Common myeloid progenitor, CD34-positive (primary cell): ENCODE measurements around the gene ERVK3-1.
"Not testable (repeated sequence)": the region's sequence is repeated elsewhere in the genome, so short reads cannot be mapped to it uniquely, and the experiment has no call there.

Experiments used
- CTCF ChIA-PET: fragments of 350-600 bp; sonication (Branson Sonifier 250); formaldehyde crosslinking; loops from one replicate; lab custom pipeline; 2021; ENCODE audit warnings: antibody characterized with exemption; lab: Charles Lee
- POLR2A ChIA-PET: fragments of 350-600 bp; sonication (Branson Sonifier 250); formaldehyde crosslinking; loops from one replicate; lab custom pipeline; 2021; ENCODE audit warnings: antibody characterized with exemption; lab: Charles Lee
- DNase-seq, 3 donors: peaks; one replicate each; pipeline versions ENCODE4 v3.0.0 to v3.0.0-alpha.2; 2013
- H3K27ac ChIP-seq, 2 experiments: 1 replicate in 1 of 2; 2 replicates in 1 of 2; pipeline ENCODE4 v1.7.0; 2013; ENCODE audit warnings: inconsistent platforms in 2 of 2, low read length in 2 of 2, mild to moderate bottlenecking in 2 of 2, low read depth in 1 of 2, moderate library complexity in 1 of 2; ENCODE audit not compliant: severe bottlenecking in 2 of 2, insufficient read depth in 1 of 2, poor library complexity in 1 of 2
- H3K27me3 ChIP-seq, 5 experiments: replicated peaks in 2 of 5; 1 replicate in 3 of 5; 2 replicates in 2 of 5; pipeline versions ENCODE4 v1.6.1 to v1.7.0; 2013; ENCODE audit warnings: low read length in 4 of 5, mild to moderate bottlenecking in 2 of 5, moderate library complexity in 2 of 5, inconsistent platforms in 1 of 5; ENCODE audit not compliant: insufficient read depth in 5 of 5, control insufficient read depth in 4 of 5
- H3K36me3 ChIP-seq, 4 experiments: 1 replicate in 2 of 4; 2 replicates in 2 of 4; pipeline versions ENCODE4 v1.6.1 to v1.7.0; 2013; ENCODE audit warnings: low read length in 3 of 4, control low read depth in 1 of 4, mild to moderate bottlenecking in 1 of 4; ENCODE audit not compliant: control insufficient read depth in 4 of 4, insufficient read depth in 4 of 4
- H3K4me1 ChIP-seq, 4 experiments: 1 replicate in 3 of 4; 2 replicates in 1 of 4; pipeline versions ENCODE4 v1.6.1 to v1.7.1; 2013; ENCODE audit warnings: low read length in 3 of 4, mild to moderate bottlenecking in 3 of 4, control low read depth in 1 of 4, inconsistent platforms in 1 of 4, moderate library complexity in 1 of 4; ENCODE audit not compliant: control insufficient read depth in 4 of 4, insufficient read depth in 4 of 4; ENCODE audit errors: control extremely low read depth in 1 of 4
- H3K4me3 ChIP-seq, 7 experiments: 1 replicate in 4 of 7; 2 replicates in 3 of 7; pipeline versions ENCODE4 v1.5.1 to v1.7.0; 2013; ENCODE audit warnings: mild to moderate bottlenecking in 7 of 7, low read length in 6 of 7, moderate library complexity in 6 of 7, inconsistent platforms in 2 of 7, low read depth in 2 of 7, control low read depth in 1 of 7; ENCODE audit not compliant: insufficient read depth in 4 of 7, control insufficient read depth in 1 of 7; ENCODE audit errors: extremely low read depth in 1 of 7
- H3K9me3 ChIP-seq, 5 experiments: 1 replicate in 4 of 5; 2 replicates in 1 of 5; pipeline versions ENCODE4 v1.6.1 to v1.7.1; 2013; ENCODE audit warnings: low read length in 4 of 5, mild to moderate bottlenecking in 2 of 5, inconsistent platforms in 1 of 5, low read depth in 1 of 5, moderate library complexity in 1 of 5; ENCODE audit not compliant: control insufficient read depth in 4 of 5, insufficient read depth in 2 of 5; ENCODE audit errors: control extremely low read depth in 1 of 5
- WGBS: methylation state at CpG from one replicate; pipeline ENCODE4 v1.1.5; 2013; ENCODE audit not compliant: insufficient coverage; 5-methylcytosine and 5-hydroxymethylcytosine counted together

Gene ERVK3-1

GRCh38 chr19:58348080-58348479 is 42.9 kb downstream of the ERVK3-1 start:
- ChIA-PET POLR2A (interaction anchor here (1.4 to 1.8 kb wide), 3 partner anchors 14 to 42 kb away, joined by 3 to 9 read pairs (median 6); partner anchors contain the start of gene ZNF497), CTCF (interaction anchor here (2.2 kb wide), 1 partner anchor 8 kb away, joined by 5 read pairs; no protein-coding TSS in a partner anchor)
- WGBS: 33% methylated on average over 8 of the region's 12 CpGs
- H3K27ac ChIP-seq, DNase-seq, H3K27me3 ChIP-seq, H3K9me3 ChIP-seq: not testable (repeated sequence)
- H3K4me3 ChIP-seq: peak overlapping the region in 6 of 7 experiments; percentile 64 to 88 (median 75)
- peaks cover 4 to 21% (median 19%) of the 10 kb centered on the region in 4 experiments for H3K4me1 ChIP-seq
- H3K36me3 ChIP-seq: peaks cover 0 to 11% (median 0%) of the 10 kb centered on the region in 4 experiments

GRCh38 chr19:58349590-58349989 is 44.4 kb downstream of the ERVK3-1 start:
- no peak overlapping the region for H3K4me3 ChIP-seq
- no peak overlapping the region for H3K27ac ChIP-seq
- peaks cover 0 to 13% (median 2%) of the 10 kb centered on the region in 4 experiments for H3K36me3 ChIP-seq
- 81% methylated on average over 8 of the region's 8 CpGs for WGBS
- no peaks in the 10 kb centered on the region for H3K27me3 ChIP-seq
- no peak for DNase-seq
- ChIA-PET CTCF (interaction anchor here (1.4 kb wide), 1 partner anchor 25 kb away, joined by 3 read pairs; no protein-coding TSS in a partner anchor), POLR2A (no interaction called here)
- peaks cover 4 to 21% (median 19%) of the 10 kb centered on the region in 4 experiments for H3K4me1 ChIP-seq
- no peaks in the 10 kb centered on the region for H3K9me3 ChIP-seq

- H3K36me3 ChIP-seq: peaks cover 0 to 13% (median 2%) of the 10 kb centered on the region in 4 experiments
- H3K27ac ChIP-seq: no peak overlapping the region
- H3K4me1 ChIP-seq: peaks cover 4 to 21% (median 19%) of the 10 kb centered on the region in 4 experiments
- CTCF ChIA-PET: interaction anchor here (1.4 kb wide), 1 partner anchor 26 kb away, joined by 3 read pairs; no protein-coding TSS in a partner anchor
- peak overlapping the region in 1 of 7 experiments; percentile 4 for H3K4me3 ChIP-seq
- H3K27me3 ChIP-seq: no peaks in the 10 kb centered on the region
- whole genome bisulfite sequencing: 81% methylated on average over 82 of the region's 84 CpGs
- DNase-seq: no peak
- H3K9me3 ChIP-seq: no peaks in the 10 kb centered on the region
- POLR2A ChIA-PET: no interaction called here
These were observed 45.1 kb downstream of the ERVK3-1 start for GRCh38 chr19:58350001-58350861.

GRCh38 chr19:58350871-58351557 is 45.8 kb downstream of the ERVK3-1 start:
- POLR2A ChIA-PET: interaction anchor here (0.6 kb wide), 1 partner anchor 30 kb away, joined by 6 read pairs; the partner anchor contains the start of gene ZNF837
- no peaks in the 10 kb centered on the region for H3K9me3 ChIP-seq
- WGBS: 96% methylated on average over 34 of the region's 34 CpGs
- H3K27me3 ChIP-seq: peaks cover 0 to 3% (median 0%) of the 10 kb centered on the region in 5 experiments
- peaks cover 0 to 13% (median 2%) of the 10 kb centered on the region in 4 experiments for H3K36me3 ChIP-seq
- H3K4me3 ChIP-seq: no peak overlapping the region
- H3K4me1 ChIP-seq: peaks cover 4 to 27% (median 21%) of the 10 kb centered on the region in 4 experiments
- H3K27ac ChIP-seq: no peak overlapping the region
- no peak for DNase-seq
- CTCF ChIA-PET: interaction anchor here (1.1 kb wide), 1 partner anchor 15 kb away, joined by 4 read pairs; no protein-coding TSS in a partner anchor

GRCh38 chr19:58351558-58351878 is 46.3 kb downstream of the ERVK3-1 start:
- WGBS: 100% methylated on average over 6 of the region's 9 CpGs
- Histone ChIP-seq H3K9me3 (no peaks in the 10 kb centered on the region), H3K4me1 (peaks cover 4 to 30% (median 22%) of the 10 kb centered on the region in 4 experiments), H3K36me3 (peaks cover 0 to 13% (median 2%) of the 10 kb centered on the region in 4 experiments), H3K4me3 (no peak overlapping the region), H3K27me3 (peaks cover 0 to 3% (median 0%) of the 10 kb centered on the region in 5 experiments), H3K27ac (no peak overlapping the region)
- ChIA-PET POLR2A (interaction anchor here (0.6 kb wide), 1 partner anchor 30 kb away, joined by 6 read pairs; the partner anchor contains the start of gene ZNF837), CTCF (interaction anchor here (1.1 kb wide), 1 partner anchor 15 kb away, joined by 4 read pairs; no protein-coding TSS in a partner anchor)
- DNase-seq: no peak

- no peak for DNase-seq
- Histone ChIP-seq H3K36me3 (peaks cover 0 to 13% (median 2%) of the 10 kb centered on the region in 4 experiments), H3K27ac (no peak overlapping the region), H3K9me3 (peaks cover 0 to under 1% (median 0%) of the 10 kb centered on the region in 5 experiments), H3K4me1 (peaks cover 4 to 30% (median 19%) of the 10 kb centered on the region in 4 experiments), H3K27me3 (peaks cover 0 to 3% (median 0%) of the 10 kb centered on the region in 5 experiments), H3K4me3 (no peak overlapping the region)
- 96% methylated on average over 17 of the region's 23 CpGs for WGBS
- POLR2A ChIA-PET: no interaction called here
- CTCF ChIA-PET: interaction anchor here (1.1 kb wide), 1 partner anchor 16 kb away, joined by 4 read pairs; no protein-coding TSS in a partner anchor
These were observed 47.0 kb downstream of the ERVK3-1 start for GRCh38 chr19:58351990-58352755.
